Right atrium auricular region (tissue), 2 donors: ENCODE measurements around the gene SNAP47. TPM values are rescaled to one million over a fixed set of nuclear protein-coding genes. Genes with fewer than 3 reads are reported as not detected.

Experiments used
- DNase-seq: peaks from one replicate; pipeline ENCODE4 v3.0.0-alpha.2; 2019; ENCODE audit warnings: low spot score
- H3K27ac ChIP-seq, 2 donors: fragments of 200-600 bp; sonication (generic); 1 replicate in 1 of 2; 2 replicates in 1 of 2; pipeline ENCODE4 v1.5.1; 2016 to 2019
- H3K27me3 ChIP-seq, 2 donors: fragments of 200-600 bp; sonication (generic); one replicate each; pipeline versions ENCODE4 v1.5.1 to v1.6.0; 2017 to 2019
- H3K36me3 ChIP-seq: fragments of 200-600 bp; sonication (generic); one replicate; pipeline ENCODE4 v1.5.1; 2016
- H3K4me1 ChIP-seq, 2 donors: fragments of 200-600 bp; sonication (generic); one replicate each; pipeline versions ENCODE4 v1.5.1 to v1.6.0; 2017 to 2019
- H3K4me3 ChIP-seq, 2 donors: fragments of 200-600 bp; sonication (generic); 1 replicate in 1 of 2; 2 replicates in 1 of 2; pipeline ENCODE4 v1.5.1; 2017 to 2019; ENCODE audit warnings: mild to moderate bottlenecking in 1 of 2, moderate library complexity in 1 of 2
- H3K9me3 ChIP-seq, 2 donors: fragments of 200-600 bp; sonication (generic); one replicate each; pipeline ENCODE4 v1.5.1; 2019
- CTCF ChIP-seq, 2 donors: fragments of 200-600 bp; sonication (generic); IDR thresholded peaks; one replicate each; pipeline ENCODE4 v1.5.1; 2019; ENCODE audit warnings: antibody characterized with exemption in 2 of 2
- total RNA-seq, 2 donors: library from RNA; depleted of rRNA; stranded (reverse); fragments of >200 nt; gene quantifications; one replicate each; pipeline ENCODE4 v1.1.0, GENCODE V29; 2016

The SNAP47 gene
- total RNA-seq, 2 donors from 2014 or later: 39.1 to 102 TPM

- H3K27me3 ChIP-seq: no peaks in the 10 kb centered on the region
- no peaks in the 10 kb centered on the region for H3K36me3 ChIP-seq
- H3K4me1 ChIP-seq: no peaks in the 10 kb centered on the region
- no peak within 1 kb of the TSS for H3K27ac ChIP-seq
- no peak for DNase-seq
- no peak for TF ChIP-seq CTCF (IDR thresholded peaks at IDR 0.05)
- peaks cover 5 to 19% of the 10 kb centered on the region in 2 donors for H3K9me3 ChIP-seq
- no peak within 1 kb of the TSS for H3K4me3 ChIP-seq
Measured at GRCh38 chr1:227815468-227816409, 80.5 kb downstream of the SNAP47 start, which contains the start of gene PRSS38. PRSS38 (plus strand) TSS chr1:227815675; CDS start chr1:227815717, 42 bp downstream.

GRCh38 chr1:227816750-227817446, 81.7 kb downstream of the SNAP47 start:
- H3K36me3 ChIP-seq: no peaks in the 10 kb centered on the region
- no peak for TF ChIP-seq CTCF (IDR thresholded peaks at IDR 0.05)
- no peaks in the 10 kb centered on the region for H3K4me1 ChIP-seq
- H3K4me3 ChIP-seq: no peak overlapping the region
- H3K27me3 ChIP-seq: no peaks in the 10 kb centered on the region
- H3K27ac ChIP-seq: no peak overlapping the region
- peaks cover 5 to 26% of the 10 kb centered on the region in 2 donors for H3K9me3 ChIP-seq
- DNase-seq: no peak

- H3K4me1 ChIP-seq: no peaks in the 10 kb centered on the region
- DNase-seq: no peak
- no peak overlapping the region for H3K27ac ChIP-seq
- TF ChIP-seq CTCF (IDR thresholded peaks at IDR 0.05): no peak
- H3K9me3 ChIP-seq: peaks cover 0 to 9% of the 10 kb centered on the region in 2 donors
- no peaks in the 10 kb centered on the region for H3K36me3 ChIP-seq
- H3K4me3 ChIP-seq: no peak overlapping the region
- H3K27me3 ChIP-seq: no peaks in the 10 kb centered on the region
Measured at GRCh38 chr1:227823537-227823936, 88.3 kb downstream of the SNAP47 start.

GRCh38 chr1:227824204-227824603, 89.0 kb downstream of the SNAP47 start:
- DNase-seq: no peak
- no peak overlapping the region for H3K27ac ChIP-seq
- H3K9me3 ChIP-seq: peaks cover 0 to 9% of the 10 kb centered on the region in 2 donors
- no peaks in the 10 kb centered on the region for H3K4me1 ChIP-seq
- TF ChIP-seq CTCF (IDR thresholded peaks at IDR 0.05): no peak
- H3K27me3 ChIP-seq: no peaks in the 10 kb centered on the region
- H3K36me3 ChIP-seq: no peaks in the 10 kb centered on the region
- no peak overlapping the region for H3K4me3 ChIP-seq

GRCh38 chr1:227828786-227829185, 93.6 kb downstream of the SNAP47 start:
- Histone ChIP-seq H3K36me3 (no peaks in the 10 kb centered on the region), H3K4me3 (no peak overlapping the region), H3K27me3 (no peaks in the 10 kb centered on the region), H3K27ac (no peak overlapping the region), H3K9me3 (no peaks in the 10 kb centered on the region), H3K4me1 (no peaks in the 10 kb centered on the region)
- no peak for DNase-seq
- no peak for TF ChIP-seq CTCF (IDR thresholded peaks at IDR 0.05)

Other genes with a start within 250 kb of the SNAP47 start
- gene ZNF678, start 171.9 kb upstream of the SNAP47 start, total RNA-seq: 1 to 10 TPM; 2.7 to 3.3 TPM
- 10 to 100 TPM; 11.0 to 11.1 TPM for gene JMJD4, start 133 bp upstream of the SNAP47 start, total RNA-seq
- gene PRSS38, start 80.2 kb downstream of the SNAP47 start, total RNA-seq: not detected
- 1 to 10 TPM in 1 of 2 donors, under 1 TPM in 1; 0.78 to 2.2 TPM for gene WNT9A, start 212.5 kb downstream of the SNAP47 start, total RNA-seq